HepG2 (cell line): ENCODE results near the gene TMEM39A. TPM values are rescaled to one million over a fixed set of nuclear protein-coding genes. Genes with fewer than 3 reads are reported as not detected.

ENCODE experiments used
- BCL6 ChIP-seq: IDR thresholded peaks from 2 replicates; pipeline ENCODE4 v1.6.1; 2016; ENCODE audit warnings: missing genetic modification reagents, missing compliant biosample characterization
- DMAP1 ChIP-seq: IDR thresholded peaks from 2 replicates; pipeline ENCODE4 v1.6.1; 2016
- KLF9 ChIP-seq: IDR thresholded peaks from 2 replicates; pipeline ENCODE4 v1.6.1; 2016; ENCODE audit warnings: low read depth
- NR1H2 ChIP-seq: sonication (generic); formaldehyde crosslinking; IDR thresholded peaks from 2 replicates; pipeline ENCODE4 v1.8.1; 2022; ENCODE audit warnings: low read depth, missing genetic modification reagents, borderline replicate concordance
- NR2F1 ChIP-seq, 2 experiments: fragments of 450-650 bp in 1 of 2; formaldehyde crosslinking in 1 of 2; IDR thresholded peaks; 2 replicates each; pipeline versions ENCODE4 v1.5.0 to v1.6.1; 2016 to 2020; ENCODE audit warnings: mild to moderate bottlenecking in 1 of 2, missing compliant biosample characterization in 1 of 2, missing genetic modification reagents in 1 of 2, moderate library complexity in 1 of 2
- RBAK ChIP-seq: sonication (generic); formaldehyde crosslinking; IDR thresholded peaks from 2 replicates; pipeline ENCODE4 v1.5.1; 2020; ENCODE audit warnings: mild to moderate bottlenecking, missing genetic modification reagents
- SP4 ChIP-seq: sonication (generic); formaldehyde crosslinking; IDR thresholded peaks from 2 replicates; pipeline ENCODE4 v1.8.1; 2023; ENCODE audit warnings: mild to moderate bottlenecking, missing genetic modification reagents
- TBL1XR1 ChIP-seq: fragments of 150-350 bp; IDR thresholded peaks from 2 replicates; pipeline ENCODE4 v1.6.1; 2014; ENCODE audit warnings: borderline replicate concordance, low read length; ENCODE audit not compliant: partially characterized antibody
- ZNF138 ChIP-seq: sonication (generic); formaldehyde crosslinking; IDR thresholded peaks from 2 replicates; pipeline ENCODE4 v1.5.0; 2020; ENCODE audit warnings: mild to moderate bottlenecking, low read depth, missing genetic modification reagents
- ZNF17 ChIP-seq: sonication (generic); formaldehyde crosslinking; IDR thresholded peaks from 2 replicates; pipeline ENCODE4 v1.5.0; 2020; ENCODE audit warnings: mild to moderate bottlenecking, missing genetic modification reagents
- ZNF263 ChIP-seq: sonication (generic); formaldehyde crosslinking; IDR thresholded peaks from 2 replicates; pipeline ENCODE4 v1.4.0; 2020; ENCODE audit warnings: missing genetic modification reagents
- ZNF44 ChIP-seq: sonication (generic); formaldehyde crosslinking; IDR thresholded peaks from 2 replicates; pipeline ENCODE4 v1.5.1; 2020; ENCODE audit warnings: mild to moderate bottlenecking, missing genetic modification reagents
- polyA plus RNA-seq, 8 experiments: library from polyadenylated mRNA; depleted of rRNA in 3 of 8; stranded (reverse) in 7 of 8; unstranded in 1 of 8; fragments of >200 nt; fragmentation: Illumina TruSeq in 4 of 8; extraction: Trizol in 4 of 8; gene quantifications; 2 replicates each; pipeline versions ENCODE4 v1.2.1 to v1.2.3, GENCODE V29; 2011 to 2016; ENCODE audit warnings: low read depth in 4 of 8, missing spikeins in 1 of 8, mixed read lengths in 1 of 8; ENCODE audit not compliant: insufficient read depth in 1 of 8
- total RNA-seq, 5 experiments: library from RNA; depleted of rRNA; stranded (reverse); fragments of >200 nt; fragmentation: Illumina TruSeq; extraction: Trizol; gene quantifications; 2 replicates each; pipeline ENCODE4 v1.2.3, GENCODE V29; 2016; ENCODE audit warnings: low read depth in 1 of 5
- TF ChIP-seq, protein P1 (sequence below): IDR thresholded peaks from 2 replicates; pipeline ENCODE4 v1.6.1; 2016
- TF ChIP-seq, protein P2 (sequence below): sonication (generic); formaldehyde crosslinking; IDR thresholded peaks from 2 replicates; pipeline ENCODE4 v1.4.0; 2020; ENCODE audit warnings: missing genetic modification reagents, low read depth, mild to moderate bottlenecking, borderline replicate concordance
- TF ChIP-seq, protein P3 (sequence below), 2 experiments: fragments of 450-650 bp in 1 of 2; sonication (generic) in 1 of 2; formaldehyde crosslinking in 1 of 2; IDR thresholded peaks; 2 replicates each; pipeline versions ENCODE4 v1.6.1 to v1.8.0; 2016 to 2022; ENCODE audit warnings: antibody characterized with exemption in 1 of 2, mild to moderate bottlenecking in 1 of 2, missing genetic modification reagents in 1 of 2
- TF ChIP-seq, protein P4 (sequence below): sonication (generic); formaldehyde crosslinking; IDR thresholded peaks from 2 replicates; pipeline ENCODE4 v1.4.0; 2020; ENCODE audit warnings: missing genetic modification reagents

The TMEM39A gene
- total and polyA plus RNA-seq, 2 of the 13 experiments (the other 11 are each of a cell fraction or from before 2014, with no cell fraction given), result 55.8 to 64.9 TPM

DNA sequence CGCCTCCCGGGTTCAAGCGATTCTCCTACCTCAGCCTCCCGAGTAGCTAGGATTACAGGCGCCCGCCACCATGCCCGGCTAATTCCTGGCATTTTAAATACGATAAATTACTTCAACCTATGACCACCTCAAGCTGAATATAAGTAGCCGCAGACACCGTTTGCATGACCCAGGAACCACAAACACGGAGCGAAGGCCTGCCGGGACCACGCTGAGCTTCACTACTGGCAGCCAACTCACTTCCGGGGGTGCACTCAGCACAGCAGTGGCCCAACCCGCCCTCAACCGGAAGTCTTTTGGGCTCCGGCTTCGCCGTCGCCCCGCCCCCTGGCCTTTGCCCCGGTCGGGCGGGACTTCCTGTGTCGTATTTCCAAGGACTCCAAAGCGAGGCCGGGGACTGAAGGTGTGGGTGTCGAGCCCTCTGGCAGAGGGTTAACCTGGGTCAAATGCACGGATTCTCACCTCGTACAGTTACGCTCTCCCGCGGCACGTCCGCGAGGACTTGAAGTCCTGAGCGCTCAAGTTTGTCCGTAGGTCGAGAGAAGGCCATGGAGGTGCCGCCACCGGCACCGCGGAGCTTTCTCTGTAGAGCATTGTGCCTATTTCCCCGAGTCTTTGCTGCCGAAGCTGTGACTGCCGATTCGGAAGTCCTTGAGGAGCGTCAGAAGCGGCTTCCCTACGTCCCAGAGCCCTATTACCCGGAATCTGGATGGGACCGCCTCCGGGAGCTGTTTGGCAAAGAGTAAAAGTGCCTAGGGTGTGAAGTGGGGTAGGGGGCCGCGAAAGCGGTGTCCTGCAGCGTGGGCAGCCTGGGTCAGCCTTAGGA lies 35.0 kb upstream of the TMEM39A start, which contains the start of gene TIMMDC1 (continued):
- TF ChIP-seq NR1H2 (peak; percentile 64; the same call in 1 of the 2 replicates), ZNF17 (CRISPR knock-in tag) (no peak), BCL6 (CRISPR knock-in tag) (peak; percentile 64), ZNF44 (CRISPR knock-in tag) (peak; percentile 72; the same call in 1 of the 2 replicates), NR2F1 (CRISPR knock-in tag; IDR thresholded peaks at IDR 0.05) (peak in 1 of 2 experiments; percentile 86; a peak in 3 of 4 replicates), DMAP1 (CRISPR knock-in tag) (peak; percentile 98), RBAK (CRISPR knock-in tag) (no peak), KLF9 (0 out of 2 replicates have a peak, but pooled peaks have one; percentile 56), TBL1XR1 (peak; percentile 20), ZNF138 (0 out of 2 replicates have a peak, but pooled peaks have one; percentile 5), ZNF263 (peak; percentile 44; the same call in 1 of the 2 replicates), SP4 (CRISPR knock-in tag) (peak; percentile 57; the same call in 1 of the 2 replicates)
- TF ChIP-seq, protein P1, sequence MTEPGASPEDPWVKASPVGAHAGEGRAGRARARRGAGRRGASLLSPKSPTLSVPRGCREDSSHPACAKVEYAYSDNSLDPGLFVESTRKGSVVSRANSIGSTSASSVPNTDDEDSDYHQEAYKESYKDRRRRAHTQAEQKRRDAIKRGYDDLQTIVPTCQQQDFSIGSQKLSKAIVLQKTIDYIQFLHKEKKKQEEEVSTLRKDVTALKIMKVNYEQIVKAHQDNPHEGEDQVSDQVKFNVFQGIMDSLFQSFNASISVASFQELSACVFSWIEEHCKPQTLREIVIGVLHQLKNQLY, result 0 out of 2 replicates have a peak, but pooled peaks have one; percentile 20
- TF ChIP-seq, protein P2, sequence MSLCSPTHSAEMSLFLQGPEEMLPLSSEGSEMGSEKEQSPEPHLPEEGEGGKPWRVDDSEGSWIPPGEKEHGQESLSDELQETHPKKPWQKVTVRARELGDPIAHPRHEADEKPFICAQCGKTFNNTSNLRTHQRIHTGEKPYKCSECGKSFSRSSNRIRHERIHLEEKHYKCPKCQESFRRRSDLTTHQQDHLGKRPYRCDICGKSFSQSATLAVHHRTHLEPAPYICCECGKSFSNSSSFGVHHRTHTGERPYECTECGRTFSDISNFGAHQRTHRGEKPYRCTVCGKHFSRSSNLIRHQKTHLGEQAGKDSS (CRISPR knock-in tag), result no peak
- TF ChIP-seq, protein P3, sequence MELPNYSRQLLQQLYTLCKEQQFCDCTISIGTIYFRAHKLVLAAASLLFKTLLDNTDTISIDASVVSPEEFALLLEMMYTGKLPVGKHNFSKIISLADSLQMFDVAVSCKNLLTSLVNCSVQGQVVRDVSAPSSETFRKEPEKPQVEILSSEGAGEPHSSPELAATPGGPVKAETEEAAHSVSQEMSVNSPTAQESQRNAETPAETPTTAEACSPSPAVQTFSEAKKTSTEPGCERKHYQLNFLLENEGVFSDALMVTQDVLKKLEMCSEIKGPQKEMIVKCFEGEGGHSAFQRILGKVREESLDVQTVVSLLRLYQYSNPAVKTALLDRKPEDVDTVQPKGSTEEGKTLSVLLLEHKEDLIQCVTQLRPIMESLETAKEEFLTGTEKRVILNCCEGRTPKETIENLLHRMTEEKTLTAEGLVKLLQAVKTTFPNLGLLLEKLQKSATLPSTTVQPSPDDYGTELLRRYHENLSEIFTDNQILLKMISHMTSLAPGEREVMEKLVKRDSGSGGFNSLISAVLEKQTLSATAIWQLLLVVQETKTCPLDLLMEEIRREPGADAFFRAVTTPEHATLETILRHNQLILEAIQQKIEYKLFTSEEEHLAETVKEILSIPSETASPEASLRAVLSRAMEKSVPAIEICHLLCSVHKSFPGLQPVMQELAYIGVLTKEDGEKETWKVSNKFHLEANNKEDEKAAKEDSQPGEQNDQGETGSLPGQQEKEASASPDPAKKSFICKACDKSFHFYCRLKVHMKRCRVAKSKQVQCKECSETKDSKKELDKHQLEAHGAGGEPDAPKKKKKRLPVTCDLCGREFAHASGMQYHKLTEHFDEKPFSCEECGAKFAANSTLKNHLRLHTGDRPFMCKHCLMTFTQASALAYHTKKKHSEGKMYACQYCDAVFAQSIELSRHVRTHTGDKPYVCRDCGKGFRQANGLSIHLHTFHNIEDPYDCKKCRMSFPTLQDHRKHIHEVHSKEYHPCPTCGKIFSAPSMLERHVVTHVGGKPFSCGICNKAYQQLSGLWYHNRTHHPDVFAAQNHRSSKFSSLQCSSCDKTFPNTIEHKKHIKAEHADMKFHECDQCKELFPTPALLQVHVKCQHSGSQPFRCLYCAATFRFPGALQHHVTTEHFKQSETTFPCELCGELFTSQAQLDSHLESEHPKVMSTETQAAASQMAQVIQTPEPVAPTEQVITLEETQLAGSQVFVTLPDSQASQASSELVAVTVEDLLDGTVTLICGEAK (IDR thresholded peaks at IDR 0.05), result peak; percentile 88
- TF ChIP-seq, protein P3 (CRISPR knock-in tag; IDR thresholded peaks at IDR 0.05), result no peak; the same call in none of the 2 replicates
- TF ChIP-seq, protein P4, sequence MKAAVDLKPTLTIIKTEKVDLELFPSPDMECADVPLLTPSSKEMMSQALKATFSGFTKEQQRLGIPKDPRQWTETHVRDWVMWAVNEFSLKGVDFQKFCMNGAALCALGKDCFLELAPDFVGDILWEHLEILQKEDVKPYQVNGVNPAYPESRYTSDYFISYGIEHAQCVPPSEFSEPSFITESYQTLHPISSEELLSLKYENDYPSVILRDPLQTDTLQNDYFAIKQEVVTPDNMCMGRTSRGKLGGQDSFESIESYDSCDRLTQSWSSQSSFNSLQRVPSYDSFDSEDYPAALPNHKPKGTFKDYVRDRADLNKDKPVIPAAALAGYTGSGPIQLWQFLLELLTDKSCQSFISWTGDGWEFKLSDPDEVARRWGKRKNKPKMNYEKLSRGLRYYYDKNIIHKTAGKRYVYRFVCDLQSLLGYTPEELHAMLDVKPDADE, result no peak
